ENCODE results near the gene STK17B.
A peak's percentile ranks its signal among the peaks of the same experiment; 100 is the strongest.

The STK17B gene

GRCh38 chr2:196177124-196177523 lies 5.7 kb upstream of the STK17B start:
- no peak for DNase-seq (ENCODE audit: low read depth)
- H3K4me3 ChIP-seq (ENCODE audit: control insufficient read depth, low read depth, low read length), result no peak overlapping the region
- TF ChIP-seq CTCF (IDR thresholded peaks at IDR 0.05; ENCODE audit: control insufficient read depth, insufficient read depth, low read depth, low read length, missing control alignments), result no peak

DNA sequence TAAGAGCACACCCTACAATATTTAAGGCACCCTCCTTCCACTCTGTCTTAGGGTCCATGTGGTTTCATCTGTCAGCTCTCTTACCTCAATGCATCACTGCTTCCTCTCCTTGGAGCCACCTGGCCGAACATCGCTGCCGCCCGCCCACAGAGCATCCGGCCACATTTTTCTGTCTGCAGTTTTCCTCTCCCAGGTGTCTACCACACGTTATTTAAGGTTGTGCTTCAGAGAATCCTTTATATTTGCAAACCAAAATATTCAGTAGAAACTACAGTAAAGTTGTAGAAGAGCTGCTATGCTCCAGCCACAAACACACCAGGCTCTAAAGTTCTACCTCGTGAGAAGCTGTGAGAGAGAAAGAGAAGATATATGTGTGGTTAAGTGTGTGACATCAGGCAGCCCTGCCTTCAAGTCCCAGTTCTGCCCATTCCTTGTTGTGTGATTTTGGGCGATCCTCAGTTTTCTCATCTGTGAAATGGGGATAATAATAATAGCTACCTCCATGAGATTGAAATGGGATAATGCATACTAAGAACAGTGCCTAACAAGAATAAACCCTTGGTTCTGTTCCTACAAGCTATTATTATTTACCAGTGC lies 4.9 kb upstream of the STK17B start:
- no peak for DNase-seq (ENCODE audit: low read depth)
- no peak overlapping the region for H3K4me3 ChIP-seq (ENCODE audit: control insufficient read depth, low read depth, low read length)
- TF ChIP-seq CTCF (IDR thresholded peaks at IDR 0.05; ENCODE audit: control insufficient read depth, insufficient read depth, low read depth, low read length, missing control alignments), result no peak

DNA sequence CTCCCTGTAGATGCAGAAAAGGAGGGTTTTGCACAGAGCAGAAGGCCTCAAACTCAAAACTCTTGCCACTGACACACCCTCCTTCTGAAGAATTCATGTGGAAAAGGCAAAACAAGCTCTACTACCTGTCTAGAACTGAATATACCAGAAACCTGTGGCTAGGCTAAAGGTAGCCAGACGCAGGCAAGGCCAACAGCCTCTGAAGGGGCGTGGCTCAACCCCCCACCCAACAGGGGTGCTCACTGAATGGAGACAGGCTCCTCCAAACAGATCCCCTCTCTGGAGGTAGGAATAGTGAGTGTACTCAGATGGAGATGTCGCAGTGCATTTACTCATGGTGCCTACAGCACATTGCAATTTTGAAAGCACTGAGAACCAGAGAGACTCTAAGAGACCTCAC lies 3.0 kb upstream of the STK17B start:
- DNase-seq (ENCODE audit: low read depth), result no peak
- H3K4me3 ChIP-seq (ENCODE audit: control insufficient read depth, low read depth, low read length), result no peak overlapping the region
- no peak for TF ChIP-seq CTCF (IDR thresholded peaks at IDR 0.05; ENCODE audit: control insufficient read depth, insufficient read depth, low read depth, low read length, missing control alignments)

DNA sequence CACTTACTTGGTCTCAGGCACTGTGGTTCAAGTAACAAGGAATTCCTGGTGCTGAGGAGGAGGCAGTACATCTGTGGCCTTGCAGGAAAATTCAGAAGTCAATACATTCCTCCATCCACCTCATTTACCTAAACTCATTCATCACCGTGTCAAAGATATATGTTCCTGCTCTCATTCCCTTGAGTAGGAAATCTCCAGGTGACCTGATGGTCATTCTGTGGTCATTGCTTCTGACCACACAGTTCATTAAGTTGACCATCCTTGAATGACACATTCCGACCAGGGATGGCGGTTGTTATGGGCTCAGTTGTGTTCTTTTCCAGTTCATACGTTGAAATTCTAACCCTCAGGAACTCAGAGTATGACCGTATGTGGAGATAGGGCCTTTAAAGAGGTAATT lies 2.1 kb upstream of the STK17B start:
- H3K4me3 ChIP-seq (ENCODE audit: control insufficient read depth, low read depth, low read length), result no peak overlapping the region
- DNase-seq (ENCODE audit: low read depth), result no peak
- TF ChIP-seq CTCF (IDR thresholded peaks at IDR 0.05; ENCODE audit: control insufficient read depth, insufficient read depth, low read depth, low read length, missing control alignments), result no peak

- TF ChIP-seq CTCF (IDR thresholded peaks at IDR 0.05; ENCODE audit: control insufficient read depth, insufficient read depth, low read depth, low read length, missing control alignments), result no peak
- no peak overlapping the region for H3K4me3 ChIP-seq (ENCODE audit: control insufficient read depth, low read depth, low read length)
- DNase-seq (ENCODE audit: low read depth), result no peak
Measured at GRCh38 chr2:196172951-196173350, 1.6 kb upstream of the STK17B start.

DNA sequence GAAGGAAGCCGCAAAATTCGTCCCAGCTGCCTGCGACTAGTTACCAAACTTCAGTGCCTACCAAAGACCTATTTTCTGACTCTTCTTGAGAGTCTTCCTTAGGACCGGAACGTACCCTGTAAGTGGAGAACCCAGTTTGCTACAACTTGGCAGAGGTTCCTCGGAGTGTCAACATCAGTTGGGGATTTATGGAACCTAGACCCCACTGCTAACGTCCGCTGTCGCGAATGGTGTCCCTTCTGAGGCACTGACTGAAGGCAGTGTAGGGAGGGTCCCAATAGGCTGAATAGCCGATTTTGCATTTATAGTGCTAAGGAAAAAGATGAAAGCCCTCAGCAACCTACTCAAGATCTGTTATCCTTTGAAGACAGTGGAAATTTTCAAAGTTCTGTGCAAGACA lies 568 bp upstream of the STK17B start:
- H3K4me3 ChIP-seq (ENCODE audit: control insufficient read depth, low read depth, low read length), result peak overlapping the region; percentile 28
- DNase-seq (ENCODE audit: low read depth), result no peak
- TF ChIP-seq CTCF (IDR thresholded peaks at IDR 0.05; ENCODE audit: control insufficient read depth, insufficient read depth, low read depth, low read length, missing control alignments), result no peak
